GM21576 (cell line): ENCODE results near the gene GALNT18.

Source experiments
- ATAC-seq: cut with Tn5 transposase; IDR thresholded peaks from one replicate; pipeline ENCODE4 v1.9.1; 2021; ENCODE audit warnings: mild to moderate bottlenecking, moderate library complexity; ENCODE audit not compliant: unreplicated experiment

The GALNT18 gene

GRCh38 chr11:11534981-11535380 lies 86.8 kb downstream of the GALNT18 start:
- ATAC-seq = no peak

- ATAC-seq = no peak
These were observed 88.1 kb downstream of the GALNT18 start for GRCh38 chr11:11533751-11534150.

GRCh38 chr11:11533057-11533456 lies 88.7 kb downstream of the GALNT18 start:
- no peak for ATAC-seq

GRCh38 chr11:11532574-11532973 lies 89.2 kb downstream of the GALNT18 start:
- ATAC-seq = no peak

GRCh38 chr11:11531131-11531908 lies 90.5 kb downstream of the GALNT18 start:
- no peak for ATAC-seq

- ATAC-seq = no peak
These were observed 92.8 kb downstream of the GALNT18 start for GRCh38 chr11:11528986-11529385.

- no peak for ATAC-seq
These were observed 96.5 kb downstream of the GALNT18 start for GRCh38 chr11:11525283-11525682.

GRCh38 chr11:11524436-11525061 lies 97.3 kb downstream of the GALNT18 start:
- no peak for ATAC-seq

- no peak for ATAC-seq
These were observed 99.2 kb downstream of the GALNT18 start for GRCh38 chr11:11522591-11522990.

- no peak for ATAC-seq
These were observed 100.4 kb downstream of the GALNT18 start for GRCh38 chr11:11521306-11522002.

GRCh38 chr11:11520231-11521015 lies 101.4 kb downstream of the GALNT18 start:
- ATAC-seq = no peak

- ATAC-seq = no peak
These were observed 102.6 kb downstream of the GALNT18 start for GRCh38 chr11:11519184-11519583.

- ATAC-seq = no peak
These were observed 107.6 kb downstream of the GALNT18 start for GRCh38 chr11:11514246-11514645.

GRCh38 chr11:11513422-11513821 lies 108.4 kb downstream of the GALNT18 start:
- no peak for ATAC-seq

- no peak for ATAC-seq
These were observed 108.9 kb downstream of the GALNT18 start for GRCh38 chr11:11512929-11513328.

GRCh38 chr11:11512502-11512901 lies 109.3 kb downstream of the GALNT18 start:
- no peak for ATAC-seq

- ATAC-seq = no peak
These were observed 109.7 kb downstream of the GALNT18 start for GRCh38 chr11:11512090-11512489.

- ATAC-seq = no peak
These were observed 110.9 kb downstream of the GALNT18 start for GRCh38 chr11:11510939-11511338.

GRCh38 chr11:11505692-11506091 lies 116.1 kb downstream of the GALNT18 start:
- no peak for ATAC-seq

- no peak for ATAC-seq
These were observed 116.6 kb downstream of the GALNT18 start for GRCh38 chr11:11505190-11505589.

- ATAC-seq = no peak
These were observed 117.7 kb downstream of the GALNT18 start for GRCh38 chr11:11504071-11504470.
